Neural crest cell (in vitro differentiated cells): Measurements from ENCODE around the gene DYRK4. TPM values are rescaled to one million over a fixed set of nuclear protein-coding genes. Genes with fewer than 3 reads are reported as not detected.

Source experiments
- DNase-seq: peaks from one replicate; pipeline ENCODE4 v3.0.0; 2021; ENCODE audit warnings: low read depth, mixed read lengths, low spot score
- H3K27ac Mint-ChIP-seq: one replicate; pipeline ENCODE4 v1.8.0; 2021; ENCODE audit warnings: mild to moderate bottlenecking, mixed read lengths; ENCODE audit not compliant: unreplicated experiment
- H3K27me3 Mint-ChIP-seq: 2 replicates; pipeline ENCODE4 v1.8.0; 2021; ENCODE audit warnings: low read depth, mild to moderate bottlenecking, mixed read lengths
- H3K36me3 Mint-ChIP-seq: 2 replicates; pipeline ENCODE4 v1.8.0; 2021; ENCODE audit warnings: low read depth, mild to moderate bottlenecking, mixed read lengths
- H3K4me1 Mint-ChIP-seq: 2 replicates; pipeline ENCODE4 v1.8.0; 2021; ENCODE audit warnings: mixed read lengths
- H3K4me3 Mint-ChIP-seq: one replicate; pipeline ENCODE4 v1.8.0; 2021; ENCODE audit warnings: mild to moderate bottlenecking, mixed read lengths
- H3K9me3 Mint-ChIP-seq: 2 replicates; pipeline ENCODE4 v1.8.0; 2021; ENCODE audit warnings: mixed read lengths
- total RNA-seq: library from RNA; stranded (reverse); gene quantifications from 2 replicates; pipeline ENCODE4 v1.2.1, GENCODE V29; 2021
- TF ChIP-seq, protein P1 (sequence below): fragments of 200-600 bp; sonication (generic); conservative IDR thresholded peaks from 2 replicates; pipeline ENCODE4 v1.5.0; 2021; ENCODE audit warnings: antibody characterized with exemption, mild to moderate bottlenecking

The DYRK4 gene
- total RNA-seq, 1 donor from 2014 or later = 44.9 TPM

DNA sequence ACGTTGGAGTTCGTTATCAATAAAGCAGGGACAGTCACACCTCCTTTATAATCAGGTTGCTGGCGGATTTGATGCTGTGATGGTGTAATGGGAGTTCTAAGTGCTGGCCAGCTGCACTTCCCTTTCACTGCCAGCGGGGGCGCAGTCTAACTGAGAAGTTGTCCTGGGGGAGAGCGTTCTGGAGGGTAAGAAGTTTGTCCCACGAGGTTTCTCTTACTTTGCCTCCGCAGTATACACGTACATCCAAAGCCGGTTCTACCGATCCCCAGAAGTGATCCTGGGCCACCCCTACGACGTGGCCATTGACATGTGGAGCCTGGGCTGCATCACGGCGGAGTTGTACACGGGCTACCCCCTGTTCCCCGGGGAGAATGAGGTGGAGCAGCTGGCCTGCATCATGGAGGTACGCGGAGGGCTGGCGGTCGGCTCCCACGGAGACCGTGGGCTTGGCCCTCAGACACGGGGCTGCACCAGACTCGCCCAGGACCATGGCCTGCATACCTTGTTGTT is 42.7 kb downstream of the DYRK4 start:
- DNase-seq = peak; percentile 80
- TF ChIP-seq, protein P1, sequence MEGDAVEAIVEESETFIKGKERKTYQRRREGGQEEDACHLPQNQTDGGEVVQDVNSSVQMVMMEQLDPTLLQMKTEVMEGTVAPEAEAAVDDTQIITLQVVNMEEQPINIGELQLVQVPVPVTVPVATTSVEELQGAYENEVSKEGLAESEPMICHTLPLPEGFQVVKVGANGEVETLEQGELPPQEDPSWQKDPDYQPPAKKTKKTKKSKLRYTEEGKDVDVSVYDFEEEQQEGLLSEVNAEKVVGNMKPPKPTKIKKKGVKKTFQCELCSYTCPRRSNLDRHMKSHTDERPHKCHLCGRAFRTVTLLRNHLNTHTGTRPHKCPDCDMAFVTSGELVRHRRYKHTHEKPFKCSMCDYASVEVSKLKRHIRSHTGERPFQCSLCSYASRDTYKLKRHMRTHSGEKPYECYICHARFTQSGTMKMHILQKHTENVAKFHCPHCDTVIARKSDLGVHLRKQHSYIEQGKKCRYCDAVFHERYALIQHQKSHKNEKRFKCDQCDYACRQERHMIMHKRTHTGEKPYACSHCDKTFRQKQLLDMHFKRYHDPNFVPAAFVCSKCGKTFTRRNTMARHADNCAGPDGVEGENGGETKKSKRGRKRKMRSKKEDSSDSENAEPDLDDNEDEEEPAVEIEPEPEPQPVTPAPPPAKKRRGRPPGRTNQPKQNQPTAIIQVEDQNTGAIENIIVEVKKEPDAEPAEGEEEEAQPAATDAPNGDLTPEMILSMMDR = peak; percentile 100
- no peaks in the 10 kb centered on the region for H3K9me3 Mint-ChIP-seq
- peaks cover 4% of the 10 kb centered on the region for H3K36me3 Mint-ChIP-seq
- H3K4me1 Mint-ChIP-seq = peaks cover 25% of the 10 kb centered on the region
- H3K27ac Mint-ChIP-seq = peak overlapping the region; percentile 83
- H3K27me3 Mint-ChIP-seq = peaks cover 24% of the 10 kb centered on the region
- peak overlapping the region; percentile 99 for H3K4me3 Mint-ChIP-seq

- Mint-ChIP-seq H3K27ac (peak overlapping the region; percentile 52), H3K27me3 (peaks cover 21% of the 10 kb centered on the region), H3K36me3 (peaks cover 4% of the 10 kb centered on the region), H3K4me3 (peak overlapping the region; percentile 65), H3K4me1 (peaks cover 25% of the 10 kb centered on the region), H3K9me3 (no peaks in the 10 kb centered on the region)
- no peak for DNase-seq
- TF ChIP-seq, protein P1 = no peak
Observed at GRCh38 chr12:4607056-4607455, 45.0 kb downstream of the DYRK4 start.

DNA sequence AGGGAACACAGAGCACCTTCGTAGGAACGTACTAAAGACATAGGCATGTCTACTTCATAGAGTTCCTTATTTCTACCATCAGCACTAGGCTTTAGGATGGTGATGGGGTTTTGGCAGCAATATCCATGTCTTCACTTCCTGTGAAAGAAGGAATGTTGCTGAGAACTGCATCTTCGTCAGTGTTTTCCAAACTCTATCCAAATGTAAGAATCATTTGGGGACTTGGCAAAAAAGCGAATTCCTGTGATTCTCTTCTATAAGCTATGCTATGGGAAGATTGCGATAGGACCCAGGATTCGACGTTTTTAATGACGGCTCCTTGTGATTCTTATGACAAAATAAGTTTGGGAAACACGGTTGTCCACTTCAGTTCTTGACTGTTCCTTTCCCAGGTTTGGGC is 47.1 kb downstream of the DYRK4 start:
- no peaks in the 10 kb centered on the region for H3K9me3 Mint-ChIP-seq
- peaks cover 4% of the 10 kb centered on the region for H3K27me3 Mint-ChIP-seq
- H3K4me3 Mint-ChIP-seq = no peak overlapping the region
- no peak for DNase-seq
- peaks cover 4% of the 10 kb centered on the region for H3K36me3 Mint-ChIP-seq
- peaks cover 25% of the 10 kb centered on the region for H3K4me1 Mint-ChIP-seq
- TF ChIP-seq, protein P1 = no peak
- no peak overlapping the region for H3K27ac Mint-ChIP-seq

GRCh38 chr12:4610481-4610880 is 48.5 kb downstream of the DYRK4 start:
- peaks cover 16% of the 10 kb centered on the region for H3K4me1 Mint-ChIP-seq
- H3K27ac Mint-ChIP-seq = no peak overlapping the region
- no peak overlapping the region for H3K4me3 Mint-ChIP-seq
- DNase-seq = no peak
- H3K27me3 Mint-ChIP-seq = no peaks in the 10 kb centered on the region
- TF ChIP-seq, protein P1 = no peak
- H3K36me3 Mint-ChIP-seq = peaks cover 4% of the 10 kb centered on the region
- H3K9me3 Mint-ChIP-seq = no peaks in the 10 kb centered on the region

DNA sequence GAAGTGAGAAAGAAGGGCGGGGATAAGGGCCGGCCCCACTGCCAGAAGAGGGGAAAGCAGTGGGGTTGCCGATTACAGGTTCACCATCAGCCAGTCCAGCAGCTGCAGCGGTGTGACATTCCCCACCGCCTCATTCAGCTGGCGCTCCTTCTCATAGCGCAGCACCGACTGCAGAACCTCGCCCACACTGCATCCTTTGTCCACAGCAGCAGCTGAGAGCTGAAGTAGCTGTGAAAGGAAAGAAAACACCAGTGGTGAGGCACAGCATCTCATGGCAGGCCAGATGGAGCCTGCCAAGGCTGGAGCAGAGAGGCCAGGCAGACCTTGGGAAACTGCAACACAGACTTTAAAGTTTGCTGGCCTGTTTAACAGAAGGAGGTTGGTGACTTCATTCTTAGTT is 53.7 kb downstream of the DYRK4 start:
- TF ChIP-seq, protein P1 = no peak
- Mint-ChIP-seq H3K27me3 (no peaks in the 10 kb centered on the region), H3K4me3 (no peak overlapping the region), H3K9me3 (no peaks in the 10 kb centered on the region), H3K27ac (no peak overlapping the region), H3K36me3 (no peaks in the 10 kb centered on the region), H3K4me1 (no peaks in the 10 kb centered on the region)
- DNase-seq = no peak
